Measurements from ENCODE around the gene SPRR3. TPM values are rescaled to one million over a fixed set of nuclear protein-coding genes. Genes with fewer than 3 reads are reported as not detected.

Gene SPRR3
- polyA plus RNA-seq, 3 donors = 0.23 TPM; not detected in 2

GRCh38 chr1:153049211-153049610 is 47.7 kb downstream of the SPRR3 start:
- DNase-seq = no peak

Other genes starting within 250 kb of the SPRR3 start
- not detected for gene KPRP, start 243.7 kb upstream of the SPRR3 start, polyA plus RNA-seq (ENCODE audit: insufficient read length in 3 of 3)
- not detected for gene LCE1F, start 226.6 kb upstream of the SPRR3 start, polyA plus RNA-seq (ENCODE audit: insufficient read length in 3 of 3)
- not detected for gene LCE1E, start 215.5 kb upstream of the SPRR3 start, polyA plus RNA-seq (ENCODE audit: insufficient read length in 3 of 3)
- not detected for gene LCE1D, start 205.0 kb upstream of the SPRR3 start, polyA plus RNA-seq (ENCODE audit: insufficient read length in 3 of 3)
- gene LCE1C, start 195.1 kb upstream of the SPRR3 start, polyA plus RNA-seq (ENCODE audit: insufficient read length in 3 of 3) = not detected
- not detected for gene LCE1B, start 189.8 kb upstream of the SPRR3 start, polyA plus RNA-seq (ENCODE audit: insufficient read length in 3 of 3)
- not detected for gene LCE1A, start 174.3 kb upstream of the SPRR3 start, polyA plus RNA-seq (ENCODE audit: insufficient read length in 3 of 3)
- gene LCE6A, start 158.9 kb upstream of the SPRR3 start, polyA plus RNA-seq (ENCODE audit: insufficient read length in 3 of 3) = not detected
- not detected for gene LCE7A, start 141.8 kb upstream of the SPRR3 start, polyA plus RNA-seq (ENCODE audit: insufficient read length in 3 of 3)
- not detected for gene SMCP, start 123.4 kb upstream of the SPRR3 start, polyA plus RNA-seq (ENCODE audit: insufficient read length in 3 of 3)
- under 1 TPM; 0.16 to 0.36 (median 0.21) TPM for gene IVL, start 93.2 kb upstream of the SPRR3 start, polyA plus RNA-seq (ENCODE audit: insufficient read length in 3 of 3)
- not detected for gene SPRR5, start 54.5 kb upstream of the SPRR3 start, polyA plus RNA-seq (ENCODE audit: insufficient read length in 3 of 3)
- gene SPRR4, start 31.1 kb upstream of the SPRR3 start, polyA plus RNA-seq (ENCODE audit: insufficient read length in 3 of 3) = not detected
- gene SPRR1A, start 17.7 kb upstream of the SPRR3 start, polyA plus RNA-seq (ENCODE audit: insufficient read length in 3 of 3) = not detected
- not detected for gene SPRR1B, start 29.5 kb downstream of the SPRR3 start, polyA plus RNA-seq (ENCODE audit: insufficient read length in 3 of 3)
- gene SPRR2D, start 39.4 kb downstream of the SPRR3 start, polyA plus RNA-seq (ENCODE audit: insufficient read length in 3 of 3) = under 1 TPM in 1 of 3 donors, not detected in 2; 0.14 TPM
- not detected for gene SPRR2A, start 55.8 kb downstream of the SPRR3 start, polyA plus RNA-seq (ENCODE audit: insufficient read length in 3 of 3)
- under 1 TPM in 1 of 3 donors, not detected in 2; 0.16 TPM for gene SPRR2B, start 69.9 kb downstream of the SPRR3 start, polyA plus RNA-seq (ENCODE audit: insufficient read length in 3 of 3)
- not detected for gene SPRR2E, start 92.8 kb downstream of the SPRR3 start, polyA plus RNA-seq (ENCODE audit: insufficient read length in 3 of 3)
- not detected for gene SPRR2F, start 111.8 kb downstream of the SPRR3 start, polyA plus RNA-seq (ENCODE audit: insufficient read length in 3 of 3)
- not detected for gene SPRR2G, start 149.1 kb downstream of the SPRR3 start, polyA plus RNA-seq (ENCODE audit: insufficient read length in 3 of 3)
- gene LELP1, start 201.7 kb downstream of the SPRR3 start, polyA plus RNA-seq (ENCODE audit: insufficient read length in 3 of 3) = not detected
- not detected for gene PRR9, start 215.8 kb downstream of the SPRR3 start, polyA plus RNA-seq (ENCODE audit: insufficient read length in 3 of 3)

Data from renal pelvis (tissue), 4 donors.